ENCODE results near the gene CACNA1F.

Gene CACNA1F

GRCh38 chrX:49257074-49257790 lies 24.1 kb upstream of the CACNA1F start:
- no peak for DNase-seq

GRCh38 chrX:49256268-49256995 lies 23.3 kb upstream of the CACNA1F start:
- no peak for DNase-seq

GRCh38 chrX:49254639-49255038 lies 21.5 kb upstream of the CACNA1F start:
- no peak for DNase-seq

- DNase-seq: no peak
Measured at GRCh38 chrX:49251325-49251724, 18.2 kb upstream of the CACNA1F start.

- no peak for DNase-seq
Measured at GRCh38 chrX:49250578-49250977, 17.4 kb upstream of the CACNA1F start.

- DNase-seq: no peak
Measured at GRCh38 chrX:49250066-49250465, 16.9 kb upstream of the CACNA1F start.

GRCh38 chrX:49249616-49250015 lies 16.5 kb upstream of the CACNA1F start:
- DNase-seq: no peak

GRCh38 chrX:49249071-49249470 lies 15.9 kb upstream of the CACNA1F start:
- no peak for DNase-seq

GRCh38 chrX:49247916-49248811 lies 15.0 kb upstream of the CACNA1F start:
- no peak for DNase-seq

- no peak for DNase-seq
Measured at GRCh38 chrX:49247346-49247745, 14.2 kb upstream of the CACNA1F start.

- DNase-seq: no peak
Measured at GRCh38 chrX:49246541-49246940, 13.4 kb upstream of the CACNA1F start.

GRCh38 chrX:49244207-49244606 lies 11.1 kb upstream of the CACNA1F start:
- DNase-seq: no peak

GRCh38 chrX:49243166-49243565 lies 10.0 kb upstream of the CACNA1F start:
- DNase-seq: no peak

- no peak for DNase-seq
Measured at GRCh38 chrX:49242545-49243066, 9.5 kb upstream of the CACNA1F start.

GRCh38 chrX:49238735-49239134 lies 5.6 kb upstream of the CACNA1F start:
- no peak for DNase-seq

GRCh38 chrX:49237060-49237459 lies 3.9 kb upstream of the CACNA1F start:
- DNase-seq: no peak

- no peak for DNase-seq
Measured at GRCh38 chrX:49233887-49234555, 881 bp upstream of the CACNA1F start.

- DNase-seq: no peak
Measured at GRCh38 chrX:49232525-49232924, 615 bp downstream of the CACNA1F start.

GRCh38 chrX:49231333-49232000 lies 1.7 kb downstream of the CACNA1F start:
- no peak for DNase-seq

GRCh38 chrX:49230500-49231232 lies 2.5 kb downstream of the CACNA1F start:
- no peak for DNase-seq

GRCh38 chrX:49228185-49228584 lies 5.0 kb downstream of the CACNA1F start:
- DNase-seq: no peak
